Ishikawa (cell line): ENCODE measurements around the gene SHISA9.

Experiments used
- CEBPB ChIP-seq: IDR thresholded peaks from 2 replicates; pipeline ENCODE4 v1.6.1; 2012
- EP300 ChIP-seq: IDR thresholded peaks from 2 replicates; pipeline ENCODE4 v1.6.1; 2012; ENCODE audit warnings: borderline replicate concordance
- NFIC ChIP-seq: IDR thresholded peaks from 2 replicates; pipeline ENCODE4 v1.6.1; 2012
- RAD21 ChIP-seq: IDR thresholded peaks from 2 replicates; pipeline ENCODE4 v1.6.1; 2012; ENCODE audit warnings: low read depth
- TAF1 ChIP-seq: IDR thresholded peaks from 2 replicates; pipeline ENCODE4 v1.6.1; 2012; ENCODE audit warnings: low read depth, mild to moderate bottlenecking
- TCF12 ChIP-seq: IDR thresholded peaks from 2 replicates; pipeline ENCODE4 v1.6.1; 2012; ENCODE audit warnings: low read depth
- YY1 ChIP-seq: IDR thresholded peaks from 2 replicates; pipeline ENCODE4 v1.6.1; 2012; ENCODE audit warnings: low read depth
- TF ChIP-seq, protein P1 (sequence below): IDR thresholded peaks from 2 replicates; pipeline ENCODE4 v1.6.1; 2012; ENCODE audit warnings: low read depth, mild to moderate bottlenecking
- TF ChIP-seq, protein P2 (sequence below): IDR thresholded peaks from 2 replicates; pipeline ENCODE4 v1.6.1; 2012

DNA sequence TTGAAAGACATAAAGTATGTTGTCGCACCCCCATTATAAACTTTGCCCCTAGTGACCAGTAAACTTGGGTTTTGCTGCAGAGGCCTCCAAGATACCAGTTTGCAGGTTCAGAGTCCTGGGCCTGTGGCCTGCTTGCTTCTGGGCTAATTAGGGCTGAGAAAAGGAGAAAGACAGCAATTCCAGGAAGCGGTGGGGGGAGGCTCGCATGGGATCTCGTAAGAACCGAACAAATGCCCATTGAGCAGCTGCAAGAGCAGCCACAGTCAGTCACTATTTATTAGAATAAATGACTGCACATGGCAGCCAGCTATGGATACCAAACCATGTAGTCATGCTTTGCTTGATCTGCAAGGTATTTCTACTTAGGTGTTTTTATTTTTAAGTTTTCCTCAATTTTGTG is 4.9 kb downstream of the SHISA9 start:
- TF ChIP-seq TAF1 (no peak), TCF12 (no peak), RAD21 (no peak), CEBPB (no peak), EP300 (no peak), YY1 (no peak), NFIC (no peak)
- TF ChIP-seq, protein P1, sequence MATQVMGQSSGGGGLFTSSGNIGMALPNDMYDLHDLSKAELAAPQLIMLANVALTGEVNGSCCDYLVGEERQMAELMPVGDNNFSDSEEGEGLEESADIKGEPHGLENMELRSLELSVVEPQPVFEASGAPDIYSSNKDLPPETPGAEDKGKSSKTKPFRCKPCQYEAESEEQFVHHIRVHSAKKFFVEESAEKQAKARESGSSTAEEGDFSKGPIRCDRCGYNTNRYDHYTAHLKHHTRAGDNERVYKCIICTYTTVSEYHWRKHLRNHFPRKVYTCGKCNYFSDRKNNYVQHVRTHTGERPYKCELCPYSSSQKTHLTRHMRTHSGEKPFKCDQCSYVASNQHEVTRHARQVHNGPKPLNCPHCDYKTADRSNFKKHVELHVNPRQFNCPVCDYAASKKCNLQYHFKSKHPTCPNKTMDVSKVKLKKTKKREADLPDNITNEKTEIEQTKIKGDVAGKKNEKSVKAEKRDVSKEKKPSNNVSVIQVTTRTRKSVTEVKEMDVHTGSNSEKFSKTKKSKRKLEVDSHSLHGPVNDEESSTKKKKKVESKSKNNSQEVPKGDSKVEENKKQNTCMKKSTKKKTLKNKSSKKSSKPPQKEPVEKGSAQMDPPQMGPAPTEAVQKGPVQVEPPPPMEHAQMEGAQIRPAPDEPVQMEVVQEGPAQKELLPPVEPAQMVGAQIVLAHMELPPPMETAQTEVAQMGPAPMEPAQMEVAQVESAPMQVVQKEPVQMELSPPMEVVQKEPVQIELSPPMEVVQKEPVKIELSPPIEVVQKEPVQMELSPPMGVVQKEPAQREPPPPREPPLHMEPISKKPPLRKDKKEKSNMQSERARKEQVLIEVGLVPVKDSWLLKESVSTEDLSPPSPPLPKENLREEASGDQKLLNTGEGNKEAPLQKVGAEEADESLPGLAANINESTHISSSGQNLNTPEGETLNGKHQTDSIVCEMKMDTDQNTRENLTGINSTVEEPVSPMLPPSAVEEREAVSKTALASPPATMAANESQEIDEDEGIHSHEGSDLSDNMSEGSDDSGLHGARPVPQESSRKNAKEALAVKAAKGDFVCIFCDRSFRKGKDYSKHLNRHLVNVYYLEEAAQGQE: no peak
- TF ChIP-seq, protein P2, sequence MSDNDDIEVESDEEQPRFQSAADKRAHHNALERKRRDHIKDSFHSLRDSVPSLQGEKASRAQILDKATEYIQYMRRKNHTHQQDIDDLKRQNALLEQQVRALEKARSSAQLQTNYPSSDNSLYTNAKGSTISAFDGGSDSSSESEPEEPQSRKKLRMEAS: no peak
